HepG2 (cell line): ENCODE results near the gene ZMAT2. TPM values are rescaled to one million over a fixed set of nuclear protein-coding genes. Genes with fewer than 3 reads are reported as not detected.

Source experiments
- AGO1 ChIP-seq: fragments of 200-400 bp; formaldehyde crosslinking; IDR thresholded peaks from 2 replicates; pipeline ENCODE4 v1.6.1; 2017; ENCODE audit warnings: mild to moderate bottlenecking, low read depth, low read length, moderate library complexity; ENCODE audit not compliant: poor library complexity, severe bottlenecking
- CREM ChIP-seq, 2 experiments: sonication (generic) in 1 of 2; formaldehyde crosslinking in 1 of 2; IDR thresholded peaks; 2 replicates each; pipeline versions ENCODE4 v1.4.0 to v1.6.1; 2016 to 2020; ENCODE audit warnings: antibody characterized with exemption in 1 of 2, mild to moderate bottlenecking in 1 of 2, missing genetic modification reagents in 1 of 2
- EP300 ChIP-seq, 3 experiments: sonication (generic) in 1 of 3; formaldehyde crosslinking in 1 of 3; IDR thresholded peaks; 2 replicates each; pipeline versions ENCODE4 v1.5.1 to v1.6.1; 2011 to 2020; ENCODE audit warnings: low read depth in 2 of 3, low read length in 2 of 3, borderline replicate concordance in 1 of 3, improper control_type of control experiment in 1 of 3, mild to moderate bottlenecking in 1 of 3, missing genetic modification reagents in 1 of 3, moderate library complexity in 1 of 3
- MYC ChIP-seq: sonication (generic); formaldehyde crosslinking; IDR thresholded peaks from 2 replicates; pipeline ENCODE4 v1.9.0; 2021; ENCODE audit warnings: missing genetic modification reagents, borderline replicate concordance
- NR2F2 ChIP-seq: IDR thresholded peaks from 2 replicates; pipeline ENCODE4 v1.6.1; 2012; ENCODE audit warnings: low read depth, inconsistent platforms, borderline replicate concordance
- PRDM4 ChIP-seq: sonication (generic); formaldehyde crosslinking; IDR thresholded peaks from 2 replicates; pipeline ENCODE4 v1.9.0; 2021; ENCODE audit warnings: missing genetic modification reagents, borderline replicate concordance
- XBP1 ChIP-seq: sonication (generic); formaldehyde crosslinking; IDR thresholded peaks from 2 replicates; pipeline ENCODE4 v1.5.0; 2020; ENCODE audit warnings: missing genetic modification reagents
- ZEB1 ChIP-seq: IDR thresholded peaks from 2 replicates; pipeline ENCODE4 v1.6.1; 2012; ENCODE audit warnings: mild to moderate bottlenecking, low read depth, inconsistent platforms; ENCODE audit not compliant: insufficient replicate concordance
- ZNF225 ChIP-seq: sonication (generic); formaldehyde crosslinking; IDR thresholded peaks from 2 replicates; pipeline ENCODE4 v1.4.0; 2020; ENCODE audit warnings: mild to moderate bottlenecking, missing genetic modification reagents
- ZNF281 ChIP-seq: sonication (generic); formaldehyde crosslinking; IDR thresholded peaks from 2 replicates; pipeline ENCODE4 v1.4.0; 2020; ENCODE audit warnings: missing genetic modification reagents, borderline replicate concordance
- ZNF44 ChIP-seq: sonication (generic); formaldehyde crosslinking; IDR thresholded peaks from 2 replicates; pipeline ENCODE4 v1.5.1; 2020; ENCODE audit warnings: mild to moderate bottlenecking, missing genetic modification reagents
- ZNF496 ChIP-seq: sonication (generic); formaldehyde crosslinking; IDR thresholded peaks from 2 replicates; pipeline ENCODE4 v1.8.1; 2023; ENCODE audit warnings: mild to moderate bottlenecking, moderate library complexity, missing genetic modification reagents; ENCODE audit not compliant: insufficient replicate concordance
- polyA plus RNA-seq, 8 experiments: library from polyadenylated mRNA; depleted of rRNA in 3 of 8; stranded (reverse) in 7 of 8; unstranded in 1 of 8; fragments of >200 nt; fragmentation: Illumina TruSeq in 4 of 8; extraction: Trizol in 4 of 8; gene quantifications; 2 replicates each; pipeline versions ENCODE4 v1.2.1 to v1.2.3, GENCODE V29; 2011 to 2016; ENCODE audit warnings: low read depth in 4 of 8, missing spikeins in 1 of 8, mixed read lengths in 1 of 8; ENCODE audit not compliant: insufficient read depth in 1 of 8
- total RNA-seq, 5 experiments: library from RNA; depleted of rRNA; stranded (reverse); fragments of >200 nt; fragmentation: Illumina TruSeq; extraction: Trizol; gene quantifications; 2 replicates each; pipeline ENCODE4 v1.2.3, GENCODE V29; 2016; ENCODE audit warnings: low read depth in 1 of 5
- TF ChIP-seq, protein P1 (sequence below): sonication (generic); formaldehyde crosslinking; IDR thresholded peaks from 2 replicates; pipeline ENCODE4 v1.8.1; 2023; ENCODE audit warnings: missing genetic modification reagents, inconsistent platforms, borderline replicate concordance
- TF ChIP-seq, protein P2 (sequence below): sonication (generic); formaldehyde crosslinking; IDR thresholded peaks from 2 replicates; pipeline ENCODE4 v1.9.0; 2021; ENCODE audit warnings: mild to moderate bottlenecking, missing genetic modification reagents

Gene ZMAT2
- total and polyA plus RNA-seq, 2 of the 13 experiments (the other 11 are each of a cell fraction or from before 2014, with no cell fraction given), result 35.4 to 92.8 TPM

DNA sequence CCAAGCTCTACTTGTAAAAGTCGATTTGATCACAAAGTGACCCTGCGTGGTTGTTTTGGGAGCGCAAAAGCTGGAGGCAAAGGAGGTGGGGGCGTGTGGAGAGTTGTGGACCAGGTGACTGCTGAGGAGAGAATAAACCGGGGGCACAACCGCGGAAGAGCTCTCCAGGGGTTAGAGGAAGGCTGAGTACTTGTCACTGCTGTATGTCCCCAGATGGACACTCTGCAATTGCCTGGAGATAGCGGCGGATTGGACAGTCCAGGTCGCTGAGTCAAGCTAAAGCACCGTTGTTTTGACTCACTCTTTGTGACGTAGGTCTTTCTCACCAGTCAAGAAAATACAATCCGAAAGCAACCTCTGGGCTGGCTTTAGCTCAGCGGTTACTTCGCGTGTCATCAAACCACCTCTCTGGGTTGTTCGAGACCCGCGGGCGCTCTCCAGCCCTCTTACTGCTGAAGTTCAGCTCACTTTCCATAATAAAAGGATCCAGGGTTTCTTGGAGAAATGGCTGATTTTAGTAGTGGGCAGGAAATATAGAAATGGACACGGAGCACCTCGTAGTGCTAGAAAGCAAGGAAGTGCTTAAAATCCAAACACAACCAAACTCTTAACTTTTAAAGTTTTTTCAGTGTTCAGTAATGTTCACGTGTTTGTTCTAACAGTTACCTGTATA is 25.7 kb downstream of the ZMAT2 start (continued):
- TF ChIP-seq ZNF281 (CRISPR knock-in tag), result no peak
- TF ChIP-seq MYC (CRISPR knock-in tag), result no peak
- TF ChIP-seq NR2F2, result no peak
- TF ChIP-seq PRDM4 (CRISPR knock-in tag), result no peak
- TF ChIP-seq CREM (IDR thresholded peaks at IDR 0.05), result peak; percentile 96
- 0 out of 2 replicates have a peak, but pooled peaks have one; percentile 59 for TF ChIP-seq CREM (CRISPR knock-in tag; IDR thresholded peaks at IDR 0.05)
- TF ChIP-seq, protein P1, sequence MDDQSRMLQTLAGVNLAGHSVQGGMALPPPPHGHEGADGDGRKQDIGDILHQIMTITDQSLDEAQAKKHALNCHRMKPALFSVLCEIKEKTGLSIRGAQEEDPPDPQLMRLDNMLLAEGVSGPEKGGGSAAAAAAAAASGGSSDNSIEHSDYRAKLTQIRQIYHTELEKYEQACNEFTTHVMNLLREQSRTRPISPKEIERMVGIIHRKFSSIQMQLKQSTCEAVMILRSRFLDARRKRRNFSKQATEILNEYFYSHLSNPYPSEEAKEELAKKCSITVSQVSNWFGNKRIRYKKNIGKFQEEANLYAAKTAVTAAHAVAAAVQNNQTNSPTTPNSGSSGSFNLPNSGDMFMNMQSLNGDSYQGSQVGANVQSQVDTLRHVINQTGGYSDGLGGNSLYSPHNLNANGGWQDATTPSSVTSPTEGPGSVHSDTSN, result no peak
- no peak for TF ChIP-seq ZNF496 (CRISPR knock-in tag)
- peak in 1 of 2 experiments; percentile 23; a peak in 1 of 4 replicates for TF ChIP-seq EP300 (IDR thresholded peaks at IDR 0.05; ENCODE audit: low read depth in 2 of 2, low read length in 2 of 2)
- no peak for TF ChIP-seq EP300 (CRISPR knock-in tag; IDR thresholded peaks at IDR 0.05; ENCODE audit: borderline replicate concordance)
- no peak for TF ChIP-seq XBP1 (CRISPR knock-in tag)
- TF ChIP-seq, protein P2, sequence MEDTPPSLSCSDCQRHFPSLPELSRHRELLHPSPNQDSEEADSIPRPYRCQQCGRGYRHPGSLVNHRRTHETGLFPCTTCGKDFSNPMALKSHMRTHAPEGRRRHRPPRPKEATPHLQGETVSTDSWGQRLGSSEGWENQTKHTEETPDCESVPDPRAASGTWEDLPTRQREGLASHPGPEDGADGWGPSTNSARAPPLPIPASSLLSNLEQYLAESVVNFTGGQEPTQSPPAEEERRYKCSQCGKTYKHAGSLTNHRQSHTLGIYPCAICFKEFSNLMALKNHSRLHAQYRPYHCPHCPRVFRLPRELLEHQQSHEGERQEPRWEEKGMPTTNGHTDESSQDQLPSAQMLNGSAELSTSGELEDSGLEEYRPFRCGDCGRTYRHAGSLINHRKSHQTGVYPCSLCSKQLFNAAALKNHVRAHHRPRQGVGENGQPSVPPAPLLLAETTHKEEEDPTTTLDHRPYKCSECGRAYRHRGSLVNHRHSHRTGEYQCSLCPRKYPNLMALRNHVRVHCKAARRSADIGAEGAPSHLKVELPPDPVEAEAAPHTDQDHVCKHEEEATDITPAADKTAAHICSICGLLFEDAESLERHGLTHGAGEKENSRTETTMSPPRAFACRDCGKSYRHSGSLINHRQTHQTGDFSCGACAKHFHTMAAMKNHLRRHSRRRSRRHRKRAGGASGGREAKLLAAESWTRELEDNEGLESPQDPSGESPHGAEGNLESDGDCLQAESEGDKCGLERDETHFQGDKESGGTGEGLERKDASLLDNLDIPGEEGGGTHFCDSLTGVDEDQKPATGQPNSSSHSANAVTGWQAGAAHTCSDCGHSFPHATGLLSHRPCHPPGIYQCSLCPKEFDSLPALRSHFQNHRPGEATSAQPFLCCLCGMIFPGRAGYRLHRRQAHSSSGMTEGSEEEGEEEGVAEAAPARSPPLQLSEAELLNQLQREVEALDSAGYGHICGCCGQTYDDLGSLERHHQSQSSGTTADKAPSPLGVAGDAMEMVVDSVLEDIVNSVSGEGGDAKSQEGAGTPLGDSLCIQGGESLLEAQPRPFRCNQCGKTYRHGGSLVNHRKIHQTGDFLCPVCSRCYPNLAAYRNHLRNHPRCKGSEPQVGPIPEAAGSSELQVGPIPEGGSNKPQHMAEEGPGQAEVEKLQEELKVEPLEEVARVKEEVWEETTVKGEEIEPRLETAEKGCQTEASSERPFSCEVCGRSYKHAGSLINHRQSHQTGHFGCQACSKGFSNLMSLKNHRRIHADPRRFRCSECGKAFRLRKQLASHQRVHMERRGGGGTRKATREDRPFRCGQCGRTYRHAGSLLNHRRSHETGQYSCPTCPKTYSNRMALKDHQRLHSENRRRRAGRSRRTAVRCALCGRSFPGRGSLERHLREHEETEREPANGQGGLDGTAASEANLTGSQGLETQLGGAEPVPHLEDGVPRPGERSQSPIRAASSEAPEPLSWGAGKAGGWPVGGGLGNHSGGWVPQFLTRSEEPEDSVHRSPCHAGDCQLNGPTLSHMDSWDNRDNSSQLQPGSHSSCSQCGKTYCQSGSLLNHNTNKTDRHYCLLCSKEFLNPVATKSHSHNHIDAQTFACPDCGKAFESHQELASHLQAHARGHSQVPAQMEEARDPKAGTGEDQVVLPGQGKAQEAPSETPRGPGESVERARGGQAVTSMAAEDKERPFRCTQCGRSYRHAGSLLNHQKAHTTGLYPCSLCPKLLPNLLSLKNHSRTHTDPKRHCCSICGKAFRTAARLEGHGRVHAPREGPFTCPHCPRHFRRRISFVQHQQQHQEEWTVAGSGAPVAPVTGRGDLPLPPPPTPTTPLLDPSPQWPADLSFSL (CRISPR knock-in tag), result no peak
- no peak for TF ChIP-seq ZNF225 (CRISPR knock-in tag)
- TF ChIP-seq ZEB1, result peak; percentile 48
- TF ChIP-seq ZNF44, result no peak
- TF ChIP-seq AGO1, result no peak
